Sigmoid colon (tissue), 4 donors: ENCODE data around the gene UBR3.

ENCODE experiments used
- POLR2AphosphoS5 ChIP-seq, 4 donors: sonication (generic); formaldehyde crosslinking; IDR thresholded peaks; one replicate each; pipeline ENCODE4 v1.6.1; 2017; ENCODE audit warnings: antibody characterized with exemption in 4 of 4
- TF ChIP-seq, protein P1 (sequence below), 4 experiments: fragments of 450-650 bp in 3 of 4; fragments of 200-600 bp in 1 of 4; IDR thresholded peaks; one replicate each; pipeline ENCODE4 v1.5.1; 2016 to 2019; ENCODE audit warnings: antibody characterized with exemption in 4 of 4, mild to moderate bottlenecking in 3 of 4, moderate library complexity in 2 of 4

DNA sequence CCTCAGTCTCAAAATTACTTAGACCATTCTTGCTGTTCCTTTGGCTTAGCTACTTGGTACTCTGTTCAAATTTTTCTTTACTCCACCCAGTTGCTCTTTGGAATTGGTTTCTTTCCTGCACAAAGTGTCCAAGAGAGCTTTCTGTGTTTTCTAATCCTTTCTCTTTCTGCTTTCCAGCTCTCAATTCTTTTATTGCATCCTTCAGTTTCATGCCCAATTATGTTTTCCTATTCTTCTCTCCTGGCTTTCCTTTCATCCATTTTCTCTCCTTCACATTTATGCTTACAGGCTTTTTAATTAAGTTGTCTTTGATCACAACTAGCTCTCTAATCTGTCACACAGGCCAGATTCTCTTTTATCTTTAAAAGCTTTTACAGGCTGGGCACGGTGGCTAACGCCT, 38.2 kb downstream of the UBR3 start:
- TF ChIP-seq POLR2AphosphoS5 (IDR thresholded peaks at IDR 0.05) = no peak
- TF ChIP-seq, protein P1, sequence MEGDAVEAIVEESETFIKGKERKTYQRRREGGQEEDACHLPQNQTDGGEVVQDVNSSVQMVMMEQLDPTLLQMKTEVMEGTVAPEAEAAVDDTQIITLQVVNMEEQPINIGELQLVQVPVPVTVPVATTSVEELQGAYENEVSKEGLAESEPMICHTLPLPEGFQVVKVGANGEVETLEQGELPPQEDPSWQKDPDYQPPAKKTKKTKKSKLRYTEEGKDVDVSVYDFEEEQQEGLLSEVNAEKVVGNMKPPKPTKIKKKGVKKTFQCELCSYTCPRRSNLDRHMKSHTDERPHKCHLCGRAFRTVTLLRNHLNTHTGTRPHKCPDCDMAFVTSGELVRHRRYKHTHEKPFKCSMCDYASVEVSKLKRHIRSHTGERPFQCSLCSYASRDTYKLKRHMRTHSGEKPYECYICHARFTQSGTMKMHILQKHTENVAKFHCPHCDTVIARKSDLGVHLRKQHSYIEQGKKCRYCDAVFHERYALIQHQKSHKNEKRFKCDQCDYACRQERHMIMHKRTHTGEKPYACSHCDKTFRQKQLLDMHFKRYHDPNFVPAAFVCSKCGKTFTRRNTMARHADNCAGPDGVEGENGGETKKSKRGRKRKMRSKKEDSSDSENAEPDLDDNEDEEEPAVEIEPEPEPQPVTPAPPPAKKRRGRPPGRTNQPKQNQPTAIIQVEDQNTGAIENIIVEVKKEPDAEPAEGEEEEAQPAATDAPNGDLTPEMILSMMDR (IDR thresholded peaks at IDR 0.05) = no peak
